Right ventricle myocardium superior (tissue), 1 donor: Measurements from ENCODE around the gene PTPRJ. TPM values are rescaled to one million over a fixed set of nuclear protein-coding genes. Genes with fewer than 3 reads are reported as not detected.

ENCODE experiments used
- ATAC-seq: fragments of 200-7000 bp; cut with Tn5 transposase; one replicate; pipeline ENCODE4 v1.9.1; 2020; ENCODE audit warnings: mild to moderate bottlenecking; ENCODE audit not compliant: poor library complexity
- DNase-seq: peaks from one replicate; pipeline ENCODE4 v3.0.0-alpha.2; 2020
- intact Hi-C: fragments of 100-400 bp; cut with DNase I; formaldehyde crosslinking; loops from one replicate; pipeline ENCODE4 v1.11.2; 2022
- microRNA-seq: library from miRNA; unstranded; fragments of <30 nt; microRNA quantifications from one replicate; pipeline ENCODE4 v1.2.0, GENCODE V29; 2020
- total RNA-seq: library from RNA; stranded (reverse); fragmentation: NEBNext Ultra II Directional; extraction: Animal tissue kit (Norgen Biotek cat#: 25700); gene quantifications from one replicate; pipeline ENCODE4 v1.2.1, GENCODE V29; 2021
- donor health status: DM: no; HTN: yes; CAD: no; lungs with severe emphysema.

Gene PTPRJ
- total RNA-seq, 1 donor from 2014 or later = 6.7 TPM

DNA sequence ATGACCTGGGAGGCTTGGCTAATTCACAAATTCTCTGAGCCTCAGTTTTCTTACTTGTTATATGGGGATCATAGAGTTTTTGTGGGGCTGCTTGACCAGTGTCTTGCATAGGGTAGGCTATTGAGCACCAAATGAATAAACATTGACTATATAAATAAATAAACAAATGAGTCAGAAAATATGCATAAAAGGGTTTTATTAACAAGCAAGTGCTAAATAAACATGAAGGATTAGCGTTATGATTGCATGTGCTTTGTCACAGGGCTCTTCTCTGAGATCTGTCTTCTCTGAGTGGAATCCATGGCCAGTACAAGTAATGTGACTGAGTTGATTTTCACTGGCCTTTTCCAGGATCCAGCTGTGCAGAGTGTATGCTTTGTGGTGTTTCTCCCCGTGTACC, 236.2 kb downstream of the PTPRJ start, which contains the start of gene OR4B1:
Gene OR4B1 (plus strand): TSS at position 301 of the 400 bp plus-strand sequence. CDS start 0 bp downstream, at position 301.
- ATAC-seq (no peak), DNase-seq (no peak)
- intact Hi-C loops = no loop called here

Small RNA genes within 50 kb of the gene (microRNA-seq; reads per million reads assigned to microRNA genes)
- not detected for gene MIR3161

Other genes with a start within 250 kb of the PTPRJ start
- 41.0 TPM for gene FNBP4, start 213.2 kb upstream of the PTPRJ start, total RNA-seq
- gene NUP160, start 132.2 kb upstream of the PTPRJ start, total RNA-seq = 14.5 TPM
- gene OR4B1, start 236.3 kb downstream of the PTPRJ start, total RNA-seq = not detected